GM12878 (cell line): Measurements from ENCODE around the gene SUSD6. TPM values are rescaled to one million over a fixed set of nuclear protein-coding genes. Genes with fewer than 3 reads are reported as not detected.

ENCODE experiments used
- CHD4 ChIP-seq: fragments of 200-600 bp; sonication (generic); IDR thresholded peaks from 2 replicates; pipeline ENCODE4 v1.6.1; 2016; ENCODE audit warnings: mild to moderate bottlenecking
- CREB1 ChIP-seq: IDR thresholded peaks from 2 replicates; pipeline ENCODE4 v1.6.1; 2012; ENCODE audit warnings: low read depth, mild to moderate bottlenecking, inconsistent platforms
- IRF3 ChIP-seq: fragments of 450-650 bp; IDR thresholded peaks from 2 replicates; pipeline ENCODE4 v1.6.1; 2014; ENCODE audit warnings: mild to moderate bottlenecking
- NKRF ChIP-seq: fragments of 450-650 bp; conservative IDR thresholded peaks from 2 replicates; pipeline ENCODE4 v1.6.1; 2017; ENCODE audit warnings: mild to moderate bottlenecking, moderate library complexity
- NR2F1 ChIP-seq: fragments of 450-650 bp; conservative IDR thresholded peaks from 2 replicates; pipeline ENCODE4 v1.6.1; 2017; ENCODE audit warnings: mild to moderate bottlenecking
- PAX8 ChIP-seq: fragments of 450-650 bp; IDR thresholded peaks from 2 replicates; pipeline ENCODE4 v1.6.1; 2017; ENCODE audit warnings: mild to moderate bottlenecking, moderate library complexity
- RELB ChIP-seq: fragments of 450-650 bp; IDR thresholded peaks from 2 replicates; pipeline ENCODE4 v1.6.1; 2017; ENCODE audit warnings: low read depth, mild to moderate bottlenecking, moderate library complexity
- SMAD5 ChIP-seq: IDR thresholded peaks from 2 replicates; pipeline ENCODE4 v1.6.1; 2016; ENCODE audit warnings: antibody characterized with exemption, low read depth
- SPI1 ChIP-seq: IDR thresholded peaks from 2 replicates; pipeline ENCODE4 v1.6.1; 2011; ENCODE audit warnings: low read depth, mild to moderate bottlenecking, low read length, moderate library complexity, borderline replicate concordance; ENCODE audit not compliant: insufficient read depth
- SREBF2 ChIP-seq: IDR thresholded peaks from 2 replicates; pipeline ENCODE4 v1.6.1; 2012; ENCODE audit warnings: mild to moderate bottlenecking, low read length
- TCF12 ChIP-seq: IDR thresholded peaks from 2 replicates; pipeline ENCODE4 v1.6.1; 2011; ENCODE audit warnings: low read depth, mild to moderate bottlenecking, low read length
- TCF3 ChIP-seq: IDR thresholded peaks from 2 replicates; pipeline ENCODE4 v1.6.1; 2012; ENCODE audit warnings: low read depth, mild to moderate bottlenecking, low read length, borderline replicate concordance; ENCODE audit not compliant: insufficient read depth
- ZNF384 ChIP-seq: IDR thresholded peaks from 2 replicates; pipeline ENCODE4 v1.6.1; 2012; ENCODE audit warnings: low read depth, mild to moderate bottlenecking, low read length, improper control_type of control experiment, borderline replicate concordance
- ZNF687 ChIP-seq: fragments of 450-650 bp; IDR thresholded peaks from 2 replicates; pipeline ENCODE4 v1.6.1; 2017; ENCODE audit warnings: mild to moderate bottlenecking, moderate library complexity
- polyA plus RNA-seq, 11 experiments: library from polyadenylated mRNA; depleted of rRNA in 4 of 11; unstranded in 6 of 11; stranded (reverse) in 5 of 11; fragments of >200 nt; fragmentation: Nextera tagmentation in 4 of 11; fragmentation: Illumina TruSeq in 1 of 11; extraction: Ambion mirVana in 4 of 11; extraction: Trizol in 1 of 11; gene quantifications; 1 replicate in 1 of 11; 2 replicates in 10 of 11; pipeline versions ENCODE4 v1.2.1 to v1.2.3, GENCODE V29; 2011 to 2016; ENCODE audit warnings: inconsistent platforms in 2 of 11, missing spikeins in 2 of 11, low read depth in 1 of 11
- total RNA-seq, 4 experiments: library from RNA; depleted of rRNA in 3 of 4; stranded (reverse); fragments of >200 nt in 3 of 4; fragmentation: Illumina TruSeq in 1 of 4; extraction: Trizol in 1 of 4; gene quantifications; 2 replicates each; pipeline versions ENCODE4 v1.2.1 to v1.2.3, GENCODE V29; 2013 to 2021
- TF ChIP-seq, protein P1 (sequence below): IDR thresholded peaks from 2 replicates; pipeline ENCODE4 v1.6.1; 2011; ENCODE audit warnings: low read depth, mild to moderate bottlenecking, low read length, moderate library complexity, borderline replicate concordance; ENCODE audit errors: extremely low read depth

Gene SUSD6
- total and polyA plus RNA-seq, 10 of the 15 experiments (the other 5 are each of a cell fraction or from before 2014, with no cell fraction given) = 6.6 to 39.8 (median 20.2) TPM

- TF ChIP-seq, protein P1, sequence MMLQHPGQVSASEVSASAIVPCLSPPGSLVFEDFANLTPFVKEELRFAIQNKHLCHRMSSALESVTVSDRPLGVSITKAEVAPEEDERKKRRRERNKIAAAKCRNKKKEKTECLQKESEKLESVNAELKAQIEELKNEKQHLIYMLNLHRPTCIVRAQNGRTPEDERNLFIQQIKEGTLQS = no peak
- TF ChIP-seq SMAD5 (no peak), RELB (peak; percentile 73), NR2F1 (no peak), PAX8 (no peak), CREB1 (no peak), NKRF (no peak), TCF12 (no peak), ZNF384 (0 out of 2 replicates have a peak, but pooled peaks have one; percentile 30), ZNF687 (peak; percentile 19; the same call in 1 of the 2 replicates), SREBF2 (no peak), IRF3 (no peak), SPI1 (peak; percentile 56; the same call in 1 of the 2 replicates), CHD4 (no peak), TCF3 (no peak)
Measured at GRCh38 chr14:69648480-69649451, 37.4 kb downstream of the SUSD6 start (continued).
